Colonic mucosa (tissue), 4 donors: Measurements from ENCODE around the gene WDR64. TPM values are rescaled to one million over a fixed set of nuclear protein-coding genes. Genes with fewer than 3 reads are reported as not detected.

Experiments used
- DNase-seq: peaks from one replicate; pipeline ENCODE4 v3.0.0-alpha.2; 2020
- H3K27ac ChIP-seq: fragments of 200-600 bp; one replicate; pipeline ENCODE4 v1.8.0; 2021
- H3K27me3 ChIP-seq: fragments of 200-600 bp; one replicate; pipeline ENCODE4 v1.8.0; 2021
- H3K36me3 ChIP-seq: fragments of 200-600 bp; one replicate; pipeline ENCODE4 v1.8.0; 2021
- H3K4me1 ChIP-seq: fragments of 200-600 bp; one replicate; pipeline ENCODE4 v1.8.0; 2021; ENCODE audit warnings: mild to moderate bottlenecking
- H3K4me3 ChIP-seq: fragments of 200-600 bp; one replicate; pipeline ENCODE4 v1.8.0; 2021
- H3K9ac ChIP-seq, 2 donors: one replicate each; pipeline ENCODE4 v1.7.0; 2013; ENCODE audit warnings: control low read depth in 2 of 2, low read depth in 2 of 2, low read length in 2 of 2
- H3K9me3 ChIP-seq: fragments of 200-600 bp; one replicate; pipeline ENCODE4 v1.8.0; 2021
- intact Hi-C: fragments of 100-400 bp; cut with DNase I; formaldehyde crosslinking; loops from one replicate; pipeline ENCODE4 v1.14.1; 2022
- total RNA-seq, 2 donors: library from RNA; stranded (reverse); fragmentation: NEBNext Ultra II Directional in 1 of 2; extraction: Animal tissue kit (Norgen Biotek cat#: 25700) in 1 of 2; gene quantifications; one replicate each; pipeline ENCODE4 v1.2.1, GENCODE V29; 2021
- TF ChIP-seq, protein P1 (sequence below): fragments of 200-600 bp; IDR thresholded peaks from one replicate; pipeline ENCODE4 v1.8.0; 2022; ENCODE audit warnings: antibody characterized with exemption, mild to moderate bottlenecking
- donor health status: healthy.
- donor health status: DM: no; HTN: no; CAD: no.
- donor health status: DM: no; HTN: no; CAD: no.

The WDR64 gene
- total RNA-seq, 2 donors from 2014 or later: not detected

DNA sequence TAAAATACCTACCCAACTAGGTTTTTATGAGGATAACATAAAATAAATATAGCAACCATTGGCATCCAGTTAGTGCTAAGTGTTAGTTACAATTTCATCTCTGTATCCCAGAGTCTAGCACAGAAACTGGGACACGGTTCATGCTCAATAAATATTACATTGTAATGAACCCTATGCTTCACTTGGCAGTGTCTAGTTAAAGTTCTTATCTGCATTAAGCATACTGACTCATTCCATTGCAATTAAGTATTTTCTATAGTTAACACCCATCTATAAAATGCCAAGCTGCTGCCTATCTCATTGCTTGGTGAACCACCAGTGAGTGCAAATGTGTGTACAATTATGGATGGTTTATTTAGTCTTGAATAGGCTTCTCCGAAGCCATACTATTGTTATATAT, 27.1 kb upstream of the WDR64 start:
- no peak overlapping the region for H3K27ac ChIP-seq
- intact Hi-C loops: no loop called here
- no peaks in the 10 kb centered on the region for H3K9me3 ChIP-seq
- H3K36me3 ChIP-seq: no peaks in the 10 kb centered on the region
- DNase-seq: no peak
- TF ChIP-seq, protein P1, sequence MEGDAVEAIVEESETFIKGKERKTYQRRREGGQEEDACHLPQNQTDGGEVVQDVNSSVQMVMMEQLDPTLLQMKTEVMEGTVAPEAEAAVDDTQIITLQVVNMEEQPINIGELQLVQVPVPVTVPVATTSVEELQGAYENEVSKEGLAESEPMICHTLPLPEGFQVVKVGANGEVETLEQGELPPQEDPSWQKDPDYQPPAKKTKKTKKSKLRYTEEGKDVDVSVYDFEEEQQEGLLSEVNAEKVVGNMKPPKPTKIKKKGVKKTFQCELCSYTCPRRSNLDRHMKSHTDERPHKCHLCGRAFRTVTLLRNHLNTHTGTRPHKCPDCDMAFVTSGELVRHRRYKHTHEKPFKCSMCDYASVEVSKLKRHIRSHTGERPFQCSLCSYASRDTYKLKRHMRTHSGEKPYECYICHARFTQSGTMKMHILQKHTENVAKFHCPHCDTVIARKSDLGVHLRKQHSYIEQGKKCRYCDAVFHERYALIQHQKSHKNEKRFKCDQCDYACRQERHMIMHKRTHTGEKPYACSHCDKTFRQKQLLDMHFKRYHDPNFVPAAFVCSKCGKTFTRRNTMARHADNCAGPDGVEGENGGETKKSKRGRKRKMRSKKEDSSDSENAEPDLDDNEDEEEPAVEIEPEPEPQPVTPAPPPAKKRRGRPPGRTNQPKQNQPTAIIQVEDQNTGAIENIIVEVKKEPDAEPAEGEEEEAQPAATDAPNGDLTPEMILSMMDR: no peak
- no peaks in the 10 kb centered on the region for H3K4me1 ChIP-seq
- H3K9ac ChIP-seq: no peak overlapping the region
- no peaks in the 10 kb centered on the region for H3K27me3 ChIP-seq
- no peak overlapping the region for H3K4me3 ChIP-seq

DNA sequence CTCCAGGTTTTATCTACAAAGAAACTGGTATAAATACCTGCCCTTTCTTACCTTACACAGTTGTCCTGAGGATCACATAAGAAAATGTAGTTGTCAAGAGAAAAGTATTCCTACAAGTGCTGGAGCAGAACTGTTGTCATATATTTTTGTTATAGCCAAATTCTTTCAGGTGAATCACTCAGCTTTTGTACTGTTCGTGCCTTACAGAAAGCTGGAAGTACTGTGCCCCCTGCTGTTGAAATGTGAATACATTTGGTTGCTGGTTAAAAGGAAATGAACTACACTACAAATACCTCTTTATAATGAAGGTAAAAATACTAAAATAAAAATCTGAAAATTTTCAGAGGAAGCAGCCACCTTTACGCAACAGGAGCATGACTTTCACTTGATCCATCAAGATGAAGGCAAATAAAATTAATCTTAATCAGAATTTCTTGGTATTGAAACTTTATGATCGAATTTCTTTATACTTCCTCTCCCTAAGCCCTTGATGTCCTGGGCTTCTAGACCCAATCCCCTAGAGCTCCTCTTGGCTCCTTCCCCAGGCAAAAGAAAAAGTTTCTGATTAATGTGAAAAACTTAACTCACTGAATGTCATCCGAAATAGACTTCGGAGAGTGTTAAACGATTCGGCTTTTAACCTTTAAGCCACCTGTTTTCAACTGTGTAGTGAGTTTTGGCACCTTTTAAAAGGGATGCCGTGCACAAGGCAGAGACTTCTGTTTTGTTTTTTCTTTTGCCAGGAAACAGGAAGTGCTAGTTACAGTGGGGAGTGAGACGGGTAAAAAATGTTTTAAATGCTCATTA, 24.4 kb upstream of the WDR64 start:
- intact Hi-C loops: no loop called here
- H3K27me3 ChIP-seq: no peaks in the 10 kb centered on the region
- H3K4me1 ChIP-seq: no peaks in the 10 kb centered on the region
- peak overlapping the region; percentile 15 for H3K27ac ChIP-seq
- no peak overlapping the region for H3K4me3 ChIP-seq
- H3K9me3 ChIP-seq: no peaks in the 10 kb centered on the region
- H3K36me3 ChIP-seq: no peaks in the 10 kb centered on the region
- no peak overlapping the region for H3K9ac ChIP-seq
- TF ChIP-seq, protein P1: peak; percentile 50
- DNase-seq: peak; percentile 56

DNA sequence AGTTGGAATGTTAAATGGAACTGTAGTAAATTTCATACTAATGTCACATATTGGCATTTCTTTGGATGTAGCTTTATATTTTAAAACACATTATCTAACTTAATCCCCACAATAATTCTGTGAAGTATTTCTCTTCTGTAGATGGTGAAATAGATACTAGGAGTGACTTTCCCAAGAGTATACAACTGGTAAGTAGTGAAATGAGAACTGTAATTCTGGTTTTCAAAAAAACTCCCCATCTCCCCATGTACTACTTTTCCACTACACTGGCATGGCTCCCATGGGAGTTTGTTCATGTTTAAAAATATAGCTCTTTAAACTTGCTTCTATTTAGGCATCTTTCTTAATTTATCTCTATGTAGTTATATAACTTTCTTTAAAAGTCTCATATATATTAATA, 22.1 kb upstream of the WDR64 start:
- H3K27me3 ChIP-seq: no peaks in the 10 kb centered on the region
- TF ChIP-seq, protein P1: no peak
- H3K9ac ChIP-seq: no peak overlapping the region
- DNase-seq: no peak
- no peaks in the 10 kb centered on the region for H3K4me1 ChIP-seq
- H3K27ac ChIP-seq: no peak overlapping the region
- H3K4me3 ChIP-seq: no peak overlapping the region
- H3K36me3 ChIP-seq: no peaks in the 10 kb centered on the region
- no peaks in the 10 kb centered on the region for H3K9me3 ChIP-seq
- intact Hi-C loops: no loop called here

DNA sequence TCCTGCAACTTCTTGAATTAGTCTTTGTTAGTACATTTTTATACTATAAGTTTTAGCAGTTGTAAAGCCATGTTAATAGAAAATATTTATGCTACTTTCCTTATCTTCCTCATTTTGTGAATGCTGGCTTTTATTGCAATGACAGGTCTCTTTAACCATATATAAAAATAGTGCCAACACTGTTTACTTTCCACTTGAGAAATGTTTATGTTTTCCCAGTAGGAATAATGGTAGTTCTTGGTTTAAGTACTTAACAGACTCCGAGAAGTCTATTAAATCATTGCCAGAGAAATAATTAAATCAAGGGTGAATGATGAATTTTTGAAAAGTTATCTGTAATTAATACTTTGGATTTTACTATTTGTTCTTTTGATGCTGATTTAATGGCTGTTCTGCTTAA, 21.6 kb upstream of the WDR64 start:
- no peaks in the 10 kb centered on the region for H3K36me3 ChIP-seq
- intact Hi-C loops: no loop called here
- no peaks in the 10 kb centered on the region for H3K27me3 ChIP-seq
- no peak for DNase-seq
- no peak overlapping the region for H3K9ac ChIP-seq
- H3K27ac ChIP-seq: no peak overlapping the region
- H3K9me3 ChIP-seq: no peaks in the 10 kb centered on the region
- TF ChIP-seq, protein P1: no peak
- H3K4me3 ChIP-seq: no peak overlapping the region
- no peaks in the 10 kb centered on the region for H3K4me1 ChIP-seq

DNA sequence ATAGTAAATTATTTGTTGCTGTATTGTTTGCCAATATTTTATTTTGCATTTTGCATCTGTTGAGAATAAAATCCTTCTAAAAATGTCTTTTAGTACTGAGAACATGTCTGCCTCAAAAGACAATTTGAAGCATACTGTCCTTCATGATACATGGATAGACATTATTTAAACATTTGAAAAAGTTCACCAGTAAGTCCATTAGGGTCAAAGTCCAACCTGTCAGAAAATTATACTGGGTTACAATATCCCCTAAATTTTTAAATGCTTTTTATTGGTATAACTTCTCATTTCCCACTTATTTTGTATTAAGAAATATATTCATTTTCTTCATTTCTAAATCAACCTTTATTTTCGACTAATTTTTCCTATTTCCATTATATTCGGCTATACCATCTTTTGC, 21.2 kb upstream of the WDR64 start:
- DNase-seq: no peak
- TF ChIP-seq, protein P1: no peak
- Histone ChIP-seq H3K4me1 (no peaks in the 10 kb centered on the region), H3K9me3 (no peaks in the 10 kb centered on the region), H3K27ac (no peak overlapping the region), H3K4me3 (no peak overlapping the region), H3K9ac (no peak overlapping the region), H3K36me3 (no peaks in the 10 kb centered on the region), H3K27me3 (no peaks in the 10 kb centered on the region)
- intact Hi-C loops: no loop called here
